Measurements from ENCODE around the gene MYOG.

DNA sequence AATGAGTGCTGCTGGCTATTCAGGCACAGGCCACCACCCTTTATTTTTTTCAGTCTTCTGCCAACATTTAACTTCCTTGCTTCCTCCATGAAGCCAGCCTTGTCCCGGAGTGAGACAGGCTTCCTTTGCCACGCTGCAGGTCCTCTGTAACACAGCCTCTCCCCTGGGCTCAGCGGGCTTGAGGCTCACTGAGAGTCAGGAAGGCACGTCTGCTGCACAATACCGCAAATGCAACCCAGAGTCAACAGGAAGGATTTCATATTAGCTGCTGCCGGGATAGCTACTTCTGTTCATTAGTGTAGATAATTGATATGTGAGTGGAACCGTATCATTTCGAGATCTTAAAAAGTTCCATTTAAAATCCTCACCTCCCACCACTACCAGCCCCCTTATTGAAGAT, 22.5 kb downstream of the MYOG start:
- TF ChIP-seq, protein P1, sequence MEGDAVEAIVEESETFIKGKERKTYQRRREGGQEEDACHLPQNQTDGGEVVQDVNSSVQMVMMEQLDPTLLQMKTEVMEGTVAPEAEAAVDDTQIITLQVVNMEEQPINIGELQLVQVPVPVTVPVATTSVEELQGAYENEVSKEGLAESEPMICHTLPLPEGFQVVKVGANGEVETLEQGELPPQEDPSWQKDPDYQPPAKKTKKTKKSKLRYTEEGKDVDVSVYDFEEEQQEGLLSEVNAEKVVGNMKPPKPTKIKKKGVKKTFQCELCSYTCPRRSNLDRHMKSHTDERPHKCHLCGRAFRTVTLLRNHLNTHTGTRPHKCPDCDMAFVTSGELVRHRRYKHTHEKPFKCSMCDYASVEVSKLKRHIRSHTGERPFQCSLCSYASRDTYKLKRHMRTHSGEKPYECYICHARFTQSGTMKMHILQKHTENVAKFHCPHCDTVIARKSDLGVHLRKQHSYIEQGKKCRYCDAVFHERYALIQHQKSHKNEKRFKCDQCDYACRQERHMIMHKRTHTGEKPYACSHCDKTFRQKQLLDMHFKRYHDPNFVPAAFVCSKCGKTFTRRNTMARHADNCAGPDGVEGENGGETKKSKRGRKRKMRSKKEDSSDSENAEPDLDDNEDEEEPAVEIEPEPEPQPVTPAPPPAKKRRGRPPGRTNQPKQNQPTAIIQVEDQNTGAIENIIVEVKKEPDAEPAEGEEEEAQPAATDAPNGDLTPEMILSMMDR (IDR thresholded peaks at IDR 0.05; ENCODE audit: borderline replicate concordance, extremely low read depth, low read length, poor library complexity, severe bottlenecking), result no peak
- no peak for TF ChIP-seq EZH2 (IDR thresholded peaks at IDR 0.05; ENCODE audit: borderline replicate concordance, low read depth, low read length, severe bottlenecking)

All from DND-41 (cell line).